HG03095 (cell line): ENCODE data around the gene MUC7.

Experiments
- ATAC-seq: cut with Tn5 transposase; IDR thresholded peaks from one replicate; pipeline ENCODE4 v1.9.1; 2021; ENCODE audit warnings: moderate library complexity; ENCODE audit not compliant: unreplicated experiment

The MUC7 gene

DNA sequence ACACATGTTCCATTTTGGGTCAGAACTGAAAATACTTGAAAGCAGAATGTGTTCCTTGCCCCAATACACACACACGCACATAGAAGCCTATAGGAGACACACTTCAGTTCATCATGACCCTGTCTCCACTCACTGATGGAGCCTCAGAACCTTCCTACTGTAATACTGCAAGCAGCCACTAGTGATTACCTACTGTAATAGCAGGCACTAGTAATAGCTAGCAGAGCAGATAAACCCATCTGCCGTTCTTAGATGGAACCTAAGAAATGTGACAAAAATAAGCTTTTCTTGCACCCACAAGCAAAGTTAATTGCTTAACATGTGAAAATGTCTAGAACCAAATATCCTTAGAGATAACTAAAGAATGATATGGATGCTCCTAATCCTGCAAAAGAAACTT lies 60.0 kb downstream of the MUC7 start:
- no peak for ATAC-seq
